GM18508 (cell line): ENCODE data around the gene COMP.

Experiments
- ATAC-seq: cut with Tn5 transposase; IDR thresholded peaks from one replicate; pipeline ENCODE4 v1.9.1; 2021; ENCODE audit warnings: moderate number of reproducible peaks; ENCODE audit not compliant: insufficient read depth, unreplicated experiment

The COMP gene

GRCh38 chr19:18772620-18773587, 18.2 kb downstream of the COMP start:
- no peak for ATAC-seq

GRCh38 chr19:18771328-18772242, 19.5 kb downstream of the COMP start:
- no peak for ATAC-seq

GRCh38 chr19:18770663-18771327, 20.3 kb downstream of the COMP start:
- no peak for ATAC-seq

- no peak for ATAC-seq
These were observed 21.0 kb downstream of the COMP start for GRCh38 chr19:18769989-18770528.

- no peak for ATAC-seq
These were observed 21.9 kb downstream of the COMP start for GRCh38 chr19:18768997-18769891.

GRCh38 chr19:18768046-18768771, 22.9 kb downstream of the COMP start:
- ATAC-seq: no peak

GRCh38 chr19:18765224-18765623, 25.9 kb downstream of the COMP start:
- ATAC-seq: no peak

- ATAC-seq: no peak
These were observed 26.5 kb downstream of the COMP start for GRCh38 chr19:18764591-18765051.

GRCh38 chr19:18763674-18764590, 27.2 kb downstream of the COMP start:
- no peak for ATAC-seq

GRCh38 chr19:18762125-18763023, 28.7 kb downstream of the COMP start:
- ATAC-seq: no peak

GRCh38 chr19:18761531-18762110, 29.5 kb downstream of the COMP start:
- ATAC-seq: no peak

- ATAC-seq: no peak
These were observed 30.4 kb downstream of the COMP start for GRCh38 chr19:18760440-18761383.

- ATAC-seq: no peak
These were observed 31.1 kb downstream of the COMP start for GRCh38 chr19:18759995-18760426.

- ATAC-seq: no peak
These were observed 31.7 kb downstream of the COMP start for GRCh38 chr19:18759304-18759994.
